ENCODE results near the gene SUN2.
A peak's percentile ranks its signal among the peaks of the same experiment; 100 is the strongest.

Gene SUN2

DNA sequence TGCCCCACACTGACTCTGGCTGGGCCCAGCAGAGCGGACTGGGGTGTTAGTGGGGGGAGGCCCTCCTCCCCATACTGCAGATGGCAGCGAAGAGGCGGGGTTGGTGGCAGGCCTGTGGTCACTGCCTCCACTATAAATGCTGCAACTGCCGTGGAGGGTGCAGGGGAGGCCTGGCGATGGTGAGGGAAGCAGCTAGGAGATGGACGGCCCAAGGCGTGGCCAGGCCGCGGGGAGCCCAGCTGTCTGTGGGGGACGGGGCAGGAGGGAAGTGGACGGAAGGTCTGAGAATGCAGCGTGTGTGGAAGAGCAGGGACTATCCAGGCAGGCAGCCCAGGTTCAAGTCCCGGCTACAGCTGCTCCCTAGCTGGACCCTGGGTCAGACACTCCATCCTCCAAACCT lies 19.9 kb upstream of the SUN2 start:
- no peak for DNase-seq

- DNase-seq = no peak
Measured at GRCh38 chr22:38774496-38775166, 18.8 kb upstream of the SUN2 start.

DNA sequence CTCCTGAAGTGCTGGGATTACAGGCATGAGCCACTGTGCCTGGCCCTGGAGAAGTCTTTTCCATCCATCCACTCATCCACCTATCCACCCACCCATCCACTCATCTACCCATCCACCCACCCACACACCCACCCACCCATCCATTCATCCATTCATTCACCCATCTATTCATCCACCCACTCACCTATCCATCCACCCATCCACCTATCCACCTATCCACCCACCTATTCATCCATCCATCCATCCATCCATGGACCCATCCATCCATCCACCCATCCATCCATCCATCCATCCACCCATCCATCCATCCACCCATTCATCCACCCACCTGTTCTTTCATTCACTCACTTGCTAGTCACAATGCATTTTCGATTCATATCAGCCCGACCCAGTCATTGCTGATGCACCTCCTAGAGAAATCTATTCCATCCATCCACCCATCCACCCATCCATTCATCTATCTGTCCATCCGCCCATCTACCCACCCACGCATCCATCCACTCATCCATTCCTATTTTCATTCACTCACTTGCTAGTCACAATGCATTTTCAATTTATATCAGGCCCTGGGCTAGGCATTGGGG lies 17.7 kb upstream of the SUN2 start:
- DNase-seq = no peak

- DNase-seq = no peak
Measured at GRCh38 chr22:38772623-38772873, 16.8 kb upstream of the SUN2 start.

- no peak for DNase-seq
Measured at GRCh38 chr22:38770257-38770949, 14.6 kb upstream of the SUN2 start.

DNA sequence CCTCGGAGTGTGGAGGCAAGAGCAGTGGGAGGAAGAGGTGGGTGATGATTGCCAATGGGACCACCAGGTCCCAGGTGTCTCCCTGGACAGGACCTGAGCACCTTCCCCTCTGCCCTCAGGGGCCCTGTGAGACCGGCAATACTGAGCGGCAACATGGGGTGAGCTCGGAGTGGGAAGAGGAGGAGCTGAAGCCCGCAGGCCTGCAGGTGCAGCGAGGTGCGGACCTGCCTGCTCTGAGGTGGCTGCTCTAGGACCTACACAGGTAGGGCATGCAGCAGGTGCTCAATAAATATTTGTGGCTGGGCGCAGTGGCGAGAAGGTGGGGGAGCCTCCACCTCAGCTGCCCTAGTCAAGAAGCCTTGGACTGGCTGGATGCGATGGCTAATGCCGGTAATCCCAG lies 12.2 kb upstream of the SUN2 start:
- DNase-seq = no peak

GRCh38 chr22:38767313-38767712 lies 11.5 kb upstream of the SUN2 start:
- DNase-seq = no peak

DNA sequence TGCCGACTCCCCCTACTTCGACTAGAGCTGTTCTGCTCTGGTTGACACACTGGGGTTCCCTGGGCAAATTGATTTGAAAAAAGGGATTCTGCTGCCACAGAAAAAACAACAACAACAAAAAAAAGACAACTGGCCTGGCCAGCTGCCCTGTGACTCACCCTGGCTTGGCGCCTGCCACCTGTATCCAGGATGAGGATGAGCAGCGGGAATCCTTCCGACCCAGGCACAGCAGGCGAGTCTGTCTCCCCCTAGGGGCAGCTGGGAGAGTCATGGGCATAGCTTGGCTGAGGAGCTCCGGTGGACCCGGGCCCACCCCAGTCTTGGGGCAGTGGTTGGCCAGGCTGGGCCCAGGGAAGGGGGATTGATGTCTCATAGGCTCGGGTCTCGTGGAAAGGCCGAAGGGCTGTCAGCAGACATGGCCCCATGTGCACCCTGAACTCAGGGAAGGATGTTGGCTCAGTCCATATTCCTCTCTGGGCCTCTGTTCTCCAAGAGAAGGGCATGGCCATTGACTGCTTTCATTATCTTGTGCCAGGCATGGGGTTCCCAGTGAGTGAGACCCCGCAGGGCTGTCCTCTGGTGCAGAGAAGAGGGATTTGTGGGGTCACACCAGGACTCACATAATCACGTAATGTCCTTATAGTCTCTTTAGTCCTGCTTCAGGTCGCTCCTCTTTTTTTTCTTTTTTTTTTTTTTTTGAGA lies 10.4 kb upstream of the SUN2 start:
- DNase-seq = peak; percentile 50

DNA sequence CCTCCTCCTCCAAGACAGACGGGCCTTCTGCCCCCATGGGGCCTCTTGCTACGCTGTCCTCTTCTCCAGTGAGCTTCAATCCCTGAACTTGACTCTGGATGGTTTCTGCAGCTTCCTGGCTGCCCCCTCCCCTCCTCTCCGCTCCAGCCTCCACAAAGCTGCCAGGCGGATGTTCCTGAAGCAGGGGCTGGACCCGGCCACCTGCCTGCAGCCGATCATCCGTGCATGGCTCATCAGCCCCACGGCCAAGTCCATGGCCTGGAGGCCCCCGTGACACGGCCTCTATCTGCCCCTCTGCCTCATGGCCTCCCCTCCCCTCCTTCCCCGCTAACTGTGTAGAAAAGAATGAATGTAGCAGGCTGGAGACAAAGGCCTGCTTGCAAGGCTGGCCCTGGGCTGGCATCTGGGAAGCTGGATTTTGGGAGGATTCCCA lies 6.8 kb upstream of the SUN2 start:
- DNase-seq = no peak

- no peak for DNase-seq
Measured at GRCh38 chr22:38761202-38762162, 5.7 kb upstream of the SUN2 start.

- no peak for DNase-seq
Measured at GRCh38 chr22:38760477-38761201, 4.8 kb upstream of the SUN2 start.

DNA sequence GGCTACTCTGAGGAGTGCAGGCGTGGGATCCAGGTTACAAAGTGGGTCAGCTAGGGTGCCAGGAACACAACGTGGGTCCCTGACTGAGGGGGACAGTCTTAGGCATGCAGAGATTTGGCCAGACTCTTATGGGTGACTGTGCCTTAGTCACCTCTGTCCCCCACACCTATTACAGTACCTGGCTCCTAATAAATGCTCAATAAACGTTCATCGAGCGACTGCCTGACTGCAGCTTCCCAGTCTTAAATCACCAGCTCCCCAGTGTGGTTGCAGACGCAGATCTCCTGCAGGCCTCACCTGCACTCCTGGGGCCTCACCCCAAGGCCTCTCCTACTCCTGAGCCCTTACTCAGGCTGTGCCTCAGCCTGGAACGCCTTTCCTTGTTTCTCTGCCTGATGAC lies 3.2 kb upstream of the SUN2 start:
- no peak for DNase-seq

GRCh38 chr22:38758276-38758945 lies 2.6 kb upstream of the SUN2 start:
- peak; percentile 81 for DNase-seq

GRCh38 chr22:38757464-38757757 lies 1.6 kb upstream of the SUN2 start:
- no peak for DNase-seq

DNA sequence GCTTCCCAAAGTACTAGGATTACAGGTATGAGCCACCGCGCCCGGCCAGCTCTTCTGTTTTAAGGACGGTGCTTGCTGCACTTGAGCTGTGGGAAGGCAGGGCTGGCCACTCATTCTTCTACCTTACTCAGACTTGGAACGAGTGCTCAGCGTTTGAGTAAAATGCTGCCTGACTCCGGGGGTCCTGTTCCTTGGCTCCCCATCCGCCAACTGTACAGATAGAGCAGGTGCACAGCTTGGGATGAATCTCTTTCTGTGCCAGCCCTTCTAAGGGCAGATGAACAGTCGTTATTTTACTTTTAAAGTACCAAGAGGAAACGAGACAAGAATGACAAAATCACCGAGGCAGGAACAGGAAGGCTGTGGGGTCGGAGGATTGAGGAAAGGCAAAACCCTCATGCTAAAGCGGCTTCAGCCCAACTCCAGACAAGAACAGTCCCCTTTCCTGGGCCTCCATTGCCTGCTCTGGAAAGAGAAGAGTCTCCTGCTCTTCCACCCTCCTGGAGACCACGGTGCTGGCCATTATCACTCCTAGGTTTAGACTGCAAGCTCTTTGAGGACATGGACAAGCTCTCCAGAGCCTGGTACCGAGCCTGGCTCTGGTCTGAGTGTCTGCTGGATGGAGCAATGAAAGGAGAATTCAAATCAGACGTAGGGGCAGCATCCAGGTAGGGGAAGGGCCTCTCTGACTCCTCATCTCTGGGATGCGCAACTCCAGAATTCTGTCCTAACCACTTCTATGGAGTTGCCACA lies 1.1 kb upstream of the SUN2 start:
- no peak for DNase-seq

DNA sequence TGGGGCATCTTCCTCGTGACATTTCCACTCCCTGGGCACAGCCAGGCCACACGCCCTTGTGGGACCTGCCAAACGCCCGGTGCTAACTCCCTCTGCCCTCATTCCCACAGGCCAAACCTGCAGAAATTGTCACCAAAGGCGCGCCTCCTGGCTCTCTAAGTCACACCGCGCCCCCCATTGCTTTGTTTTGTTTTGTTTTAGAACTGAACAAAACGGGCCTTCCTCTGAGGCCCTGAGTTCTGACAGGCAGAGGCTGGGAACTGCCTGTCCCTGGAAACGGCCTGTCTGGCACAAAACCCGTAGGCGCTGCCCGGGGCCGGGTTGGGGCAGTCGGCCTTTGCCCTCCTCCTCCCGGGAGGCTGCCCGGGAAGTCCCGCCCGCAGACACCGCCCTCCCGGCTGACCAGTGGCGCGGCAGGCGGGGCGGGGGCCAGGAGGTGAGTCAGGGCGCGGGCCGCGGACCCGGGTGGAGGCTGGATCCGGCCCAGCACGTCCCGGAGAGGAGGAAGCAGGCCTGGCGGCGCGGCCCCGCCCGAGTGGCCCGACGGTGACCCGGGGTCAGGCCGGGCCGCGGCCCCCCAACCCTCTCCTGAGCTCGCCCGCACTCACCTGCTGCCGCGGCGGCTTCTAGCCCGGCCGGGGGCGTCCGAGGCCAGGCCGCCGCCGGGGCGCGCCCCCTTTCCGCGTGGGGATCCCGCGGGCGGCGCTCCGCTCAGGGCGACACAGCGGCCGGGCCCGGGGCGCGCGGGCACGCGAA lies 465 bp downstream of the SUN2 start:
- peak; percentile 52 for DNase-seq

DNA sequence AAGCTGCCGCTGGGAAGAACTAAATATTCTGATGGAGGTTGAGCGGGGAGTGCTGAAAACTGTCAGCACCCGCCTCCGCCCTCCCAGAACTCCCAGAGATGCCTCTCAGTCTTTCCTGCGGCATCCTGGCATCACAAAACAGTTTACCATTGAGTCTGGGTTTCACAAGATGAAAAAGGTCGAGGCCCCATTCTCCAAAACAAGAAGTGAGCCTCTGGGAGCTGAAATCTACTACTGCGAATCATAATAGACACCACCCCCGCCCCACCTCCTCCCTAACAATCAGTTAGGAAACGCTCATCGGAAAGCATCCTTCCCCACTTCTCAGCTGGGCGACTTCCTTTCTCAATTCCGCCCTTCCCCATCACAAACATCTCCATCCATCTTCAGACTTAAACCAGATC lies 1.0 kb downstream of the SUN2 start:
- no peak for DNase-seq

GRCh38 chr22:38753948-38754750 lies 1.6 kb downstream of the SUN2 start:
- DNase-seq = no peak

Data from activated CD8-positive, alpha-beta memory T cell treated with anti-CD3 and anti-CD28 coated beads, Interleukin-2, amount 50 U/mL, for 4 hours (primary cell).